ENCODE results near the gene TFDP2. TPM values are rescaled to one million over a fixed set of nuclear protein-coding genes. Genes with fewer than 3 reads are reported as not detected.

Gene TFDP2
- total RNA-seq, 2 experiments from 2014 or later: 27.4 to 27.8 TPM

- ATAC-seq: no peak
- no peak for TF ChIP-seq CTCF (IDR thresholded peaks at IDR 0.05)
- CTCF ChIA-PET: no interaction called here
- Mint-ChIP-seq H3K9me3 (no peaks in the 10 kb centered on the region), H3K4me1 (ENCODE audit: low read depth) (peaks cover 11% of the 10 kb centered on the region), H3K27me3 (no peaks in the 10 kb centered on the region), H3K4me3 (no peak overlapping the region), H3K27ac (no peak overlapping the region), H3K36me3 (ENCODE audit: low read depth) (peaks cover 2% of the 10 kb centered on the region)
- no peak for DNase-seq
- intact Hi-C loops (cut with micrococcal nuclease): no loop called here
- POLR2A ChIA-PET: no interaction called here
Measured at GRCh38 chr3:141950572-141951493, 198.5 kb downstream of the TFDP2 start.

GRCh38 chr3:141949972-141950371 is 199.4 kb downstream of the TFDP2 start:
- Mint-ChIP-seq H3K4me1 (ENCODE audit: low read depth) (peaks cover 6% of the 10 kb centered on the region), H3K9me3 (no peaks in the 10 kb centered on the region), H3K27ac (peak overlapping the region; percentile 55), H3K27me3 (no peaks in the 10 kb centered on the region), H3K4me3 (no peak overlapping the region), H3K36me3 (ENCODE audit: low read depth) (peaks cover 2% of the 10 kb centered on the region)
- DNase-seq: peak; percentile 49
- POLR2A ChIA-PET: no interaction called here
- peak; percentile 87 for ATAC-seq
- TF ChIP-seq CTCF (IDR thresholded peaks at IDR 0.05): no peak
- CTCF ChIA-PET: no interaction called here
- intact Hi-C loops (cut with micrococcal nuclease): no loop called here

- Mint-ChIP-seq H3K4me3 (no peak overlapping the region), H3K9me3 (no peaks in the 10 kb centered on the region), H3K27me3 (no peaks in the 10 kb centered on the region), H3K4me1 (ENCODE audit: low read depth) (peaks cover 5% of the 10 kb centered on the region), H3K27ac (no peak overlapping the region), H3K36me3 (ENCODE audit: low read depth) (peaks cover 2% of the 10 kb centered on the region)
- POLR2A ChIA-PET: no interaction called here
- CTCF ChIA-PET: no interaction called here
- DNase-seq: no peak
- no peak for ATAC-seq
- TF ChIP-seq CTCF (IDR thresholded peaks at IDR 0.05): no peak
- intact Hi-C loops (cut with micrococcal nuclease): no loop called here
Measured at GRCh38 chr3:141949399-141949798, 199.9 kb downstream of the TFDP2 start.

GRCh38 chr3:141945726-141946485 is 203.4 kb downstream of the TFDP2 start:
- POLR2A ChIA-PET: no interaction called here
- H3K4me1 Mint-ChIP-seq (ENCODE audit: low read depth): peaks cover 10% of the 10 kb centered on the region
- H3K36me3 Mint-ChIP-seq (ENCODE audit: low read depth): peaks cover 2% of the 10 kb centered on the region
- DNase-seq: no peak
- no peaks in the 10 kb centered on the region for H3K27me3 Mint-ChIP-seq
- no peaks in the 10 kb centered on the region for H3K9me3 Mint-ChIP-seq
- H3K27ac Mint-ChIP-seq: no peak overlapping the region
- intact Hi-C loops (cut with micrococcal nuclease): no loop called here
- no peak overlapping the region for H3K4me3 Mint-ChIP-seq
- no peak for TF ChIP-seq CTCF (IDR thresholded peaks at IDR 0.05)
- CTCF ChIA-PET: interaction anchor here (0.6 to 1.6 kb wide), 2 partner anchors 21 to 207 kb away, joined by 3 to 5 read pairs; partner anchors contain the start of gene RNF7
- no peak for ATAC-seq

- Mint-ChIP-seq H3K27ac (no peak overlapping the region), H3K4me3 (no peak overlapping the region), H3K27me3 (no peaks in the 10 kb centered on the region), H3K4me1 (ENCODE audit: low read depth) (peaks cover 16% of the 10 kb centered on the region), H3K9me3 (no peaks in the 10 kb centered on the region), H3K36me3 (ENCODE audit: low read depth) (no peaks in the 10 kb centered on the region)
- DNase-seq (no peak), ATAC-seq (no peak)
- CTCF ChIA-PET: no interaction called here
- POLR2A ChIA-PET: no interaction called here
- no peak for TF ChIP-seq CTCF (IDR thresholded peaks at IDR 0.05)
- intact Hi-C loops (cut with micrococcal nuclease): no loop called here
Measured at GRCh38 chr3:141942006-141942405, 207.3 kb downstream of the TFDP2 start.

All from activated CD8-positive, alpha-beta T cell treated with anti-CD3 and anti-CD28 coated beads for 36 hours (primary cell).